HFF-Myc (cell line): ENCODE measurements around the gene TMEM183A.

Experiments
- DNase-seq: peaks from one replicate; pipeline ENCODE4 v3.0.0-alpha.2; 2011; ENCODE audit warnings: low read depth; ENCODE audit errors: extremely low read depth
- H3K4me3 ChIP-seq: replicated peaks from 2 replicates; pipeline ENCODE4 v1.5.1; 2011; ENCODE audit warnings: low read depth, mild to moderate bottlenecking, control low read depth, low read length
- TF ChIP-seq, protein P1 (sequence below): IDR thresholded peaks from 2 replicates; pipeline ENCODE4 v1.5.1; 2012; ENCODE audit warnings: mild to moderate bottlenecking, low read depth, low read length, control low read depth; ENCODE audit errors: missing control alignments

TMEM183A gene

GRCh38 chr1:203040513-203041275 is 33.5 kb downstream of the TMEM183A start:
- no peak overlapping the region for H3K4me3 ChIP-seq
- DNase-seq = no peak
- TF ChIP-seq, protein P1, sequence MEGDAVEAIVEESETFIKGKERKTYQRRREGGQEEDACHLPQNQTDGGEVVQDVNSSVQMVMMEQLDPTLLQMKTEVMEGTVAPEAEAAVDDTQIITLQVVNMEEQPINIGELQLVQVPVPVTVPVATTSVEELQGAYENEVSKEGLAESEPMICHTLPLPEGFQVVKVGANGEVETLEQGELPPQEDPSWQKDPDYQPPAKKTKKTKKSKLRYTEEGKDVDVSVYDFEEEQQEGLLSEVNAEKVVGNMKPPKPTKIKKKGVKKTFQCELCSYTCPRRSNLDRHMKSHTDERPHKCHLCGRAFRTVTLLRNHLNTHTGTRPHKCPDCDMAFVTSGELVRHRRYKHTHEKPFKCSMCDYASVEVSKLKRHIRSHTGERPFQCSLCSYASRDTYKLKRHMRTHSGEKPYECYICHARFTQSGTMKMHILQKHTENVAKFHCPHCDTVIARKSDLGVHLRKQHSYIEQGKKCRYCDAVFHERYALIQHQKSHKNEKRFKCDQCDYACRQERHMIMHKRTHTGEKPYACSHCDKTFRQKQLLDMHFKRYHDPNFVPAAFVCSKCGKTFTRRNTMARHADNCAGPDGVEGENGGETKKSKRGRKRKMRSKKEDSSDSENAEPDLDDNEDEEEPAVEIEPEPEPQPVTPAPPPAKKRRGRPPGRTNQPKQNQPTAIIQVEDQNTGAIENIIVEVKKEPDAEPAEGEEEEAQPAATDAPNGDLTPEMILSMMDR = no peak

DNA sequence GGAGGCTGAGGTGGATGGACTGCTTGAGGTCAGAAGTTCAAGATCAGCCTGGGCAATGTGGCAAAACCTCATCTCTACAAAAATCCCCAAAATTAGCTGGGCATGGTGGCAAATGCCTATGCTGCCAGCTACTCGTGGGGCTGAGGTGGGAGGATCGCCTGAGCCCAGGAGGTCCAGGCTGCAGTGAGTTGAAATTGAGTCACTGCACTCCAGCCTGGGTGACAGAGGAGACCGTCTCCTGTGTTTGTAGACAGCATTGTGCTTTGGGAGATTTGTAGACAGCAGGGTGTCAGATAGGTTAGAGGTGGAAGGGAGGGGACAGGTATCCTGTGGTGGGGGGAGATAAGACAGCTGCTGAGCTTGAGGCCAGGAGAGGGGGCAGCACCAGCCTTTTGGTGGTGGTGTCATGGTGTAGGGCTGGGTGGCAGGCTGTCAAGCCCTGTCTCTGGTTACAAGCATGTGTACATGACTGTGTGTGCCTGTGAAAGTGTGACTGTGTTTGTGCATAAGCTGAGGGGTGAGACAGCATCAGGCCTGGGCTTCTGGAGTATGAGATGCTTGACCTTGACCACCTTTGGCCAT is 34.3 kb downstream of the TMEM183A start:
- TF ChIP-seq, protein P1 = no peak
- H3K4me3 ChIP-seq = no peak overlapping the region
- DNase-seq = no peak

- no peak for DNase-seq
- H3K4me3 ChIP-seq = no peak overlapping the region
- TF ChIP-seq, protein P1 = no peak
These were observed 36.8 kb downstream of the TMEM183A start for GRCh38 chr1:203043830-203044545.

- no peak overlapping the region for H3K4me3 ChIP-seq
- no peak for DNase-seq
- TF ChIP-seq, protein P1 = no peak
These were observed 37.5 kb downstream of the TMEM183A start for GRCh38 chr1:203044546-203045250.

GRCh38 chr1:203045336-203045735 is 38.2 kb downstream of the TMEM183A start:
- TF ChIP-seq, protein P1 = no peak
- DNase-seq = no peak
- H3K4me3 ChIP-seq = no peak overlapping the region

DNA sequence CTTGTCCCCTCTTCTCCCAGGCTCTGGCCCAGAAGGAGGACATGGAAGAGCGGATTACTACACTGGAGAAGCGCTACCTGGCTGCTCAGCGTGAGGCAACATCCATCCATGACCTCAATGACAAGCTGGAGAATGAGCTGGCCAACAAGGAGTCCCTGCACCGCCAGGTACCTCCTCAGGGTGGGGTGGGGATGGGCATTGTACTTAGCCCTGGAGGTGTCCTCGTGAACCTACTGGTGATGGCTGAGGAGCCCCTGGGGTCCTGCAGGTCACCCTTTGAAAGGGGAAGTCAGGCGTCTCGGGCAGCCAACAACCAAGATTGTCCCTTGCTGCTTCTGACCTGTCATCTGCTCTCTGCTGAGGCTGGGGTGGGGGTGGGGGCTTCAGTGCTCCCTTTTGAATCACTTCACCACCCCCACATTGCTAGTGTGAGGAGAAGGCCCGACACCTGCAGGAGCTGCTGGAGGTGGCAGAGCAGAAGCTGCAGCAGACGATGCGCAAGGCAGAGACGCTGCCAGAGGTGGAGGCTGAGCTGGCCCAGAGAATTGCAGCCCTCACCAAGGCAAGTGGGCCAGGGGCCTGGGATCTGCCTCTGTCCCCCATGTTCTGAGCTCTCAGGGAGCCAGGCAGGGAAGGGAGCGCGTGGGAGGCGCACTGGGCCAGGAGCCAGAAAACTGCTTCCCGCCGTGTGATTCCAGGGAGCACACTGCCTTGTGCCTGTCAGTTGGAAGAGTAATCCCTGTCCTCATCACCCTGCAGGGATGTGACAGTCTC is 38.8 kb downstream of the TMEM183A start:
- no peak overlapping the region for H3K4me3 ChIP-seq
- TF ChIP-seq, protein P1 = no peak
- no peak for DNase-seq
